ENCODE results near the gene PDE9A.

The PDE9A gene

GRCh38 chr21:42657676-42658319 is 4.4 kb downstream of the PDE9A start:
- DNase-seq (ENCODE audit: low read depth in 3 of 3) = no peak

- no peak for DNase-seq (ENCODE audit: low read depth in 3 of 3)
Measured at GRCh38 chr21:42658320-42659105, 5.1 kb downstream of the PDE9A start.

GRCh38 chr21:42659416-42660117 is 6.1 kb downstream of the PDE9A start:
- DNase-seq (ENCODE audit: low read depth in 3 of 3) = no peak

- DNase-seq (ENCODE audit: low read depth in 3 of 3) = no peak
Measured at GRCh38 chr21:42660118-42660470, 6.7 kb downstream of the PDE9A start.

- no peak for DNase-seq (ENCODE audit: low read depth in 3 of 3)
Measured at GRCh38 chr21:42661688-42662429, 8.4 kb downstream of the PDE9A start.

GRCh38 chr21:42662430-42663199 is 9.2 kb downstream of the PDE9A start:
- DNase-seq (ENCODE audit: low read depth in 3 of 3) = no peak

- no peak for DNase-seq (ENCODE audit: low read depth in 3 of 3)
Measured at GRCh38 chr21:42663200-42663750, 9.9 kb downstream of the PDE9A start.

- no peak for DNase-seq (ENCODE audit: low read depth in 3 of 3)
Measured at GRCh38 chr21:42663860-42664535, 10.6 kb downstream of the PDE9A start.

GRCh38 chr21:42664614-42665013 is 11.2 kb downstream of the PDE9A start:
- no peak for DNase-seq (ENCODE audit: low read depth in 3 of 3)

- no peak for DNase-seq (ENCODE audit: low read depth in 3 of 3)
Measured at GRCh38 chr21:42665026-42665425, 11.6 kb downstream of the PDE9A start.

- no peak for DNase-seq (ENCODE audit: low read depth in 3 of 3)
Measured at GRCh38 chr21:42665484-42665883, 12.1 kb downstream of the PDE9A start.

GRCh38 chr21:42666023-42666747 is 12.8 kb downstream of the PDE9A start:
- DNase-seq (ENCODE audit: low read depth in 3 of 3) = no peak

GRCh38 chr21:42666925-42667324 is 13.5 kb downstream of the PDE9A start:
- no peak for DNase-seq (ENCODE audit: low read depth in 3 of 3)

- DNase-seq (ENCODE audit: low read depth in 3 of 3) = no peak
Measured at GRCh38 chr21:42668298-42668992, 15.0 kb downstream of the PDE9A start.

GRCh38 chr21:42669041-42669440 is 15.6 kb downstream of the PDE9A start:
- DNase-seq (ENCODE audit: low read depth in 3 of 3) = no peak

GRCh38 chr21:42670058-42670880 is 16.8 kb downstream of the PDE9A start:
- DNase-seq (ENCODE audit: low read depth in 3 of 3) = no peak

- DNase-seq (ENCODE audit: low read depth in 3 of 3) = no peak
Measured at GRCh38 chr21:42670884-42671283, 17.5 kb downstream of the PDE9A start.

Data from stimulated activated CD4-positive, alpha-beta T cell treated with anti-CD3 and anti-CD28 coated beads, TNF-alpha, amount 100 ng/mL, for 48 hours (primary cell).